Skeletal muscle satellite cell (primary cell): ENCODE measurements around the gene IGFBP5.

ENCODE experiments used
- H3K27me3 ChIP-seq: 2 replicates; pipeline ENCODE4 v1.7.0; 2013; ENCODE audit warnings: low read length; ENCODE audit not compliant: control insufficient read depth, insufficient read depth
- H3K36me3 ChIP-seq: 2 replicates; pipeline ENCODE4 v1.7.0; 2013; ENCODE audit warnings: mild to moderate bottlenecking, control low read depth, low read length; ENCODE audit not compliant: insufficient read depth
- H3K4me1 ChIP-seq: 2 replicates; pipeline ENCODE4 v1.7.0; 2013; ENCODE audit warnings: low read length; ENCODE audit not compliant: control insufficient read depth, insufficient read depth
- H3K4me2 ChIP-seq: 2 replicates; pipeline ENCODE4 v1.7.0; 2013; ENCODE audit warnings: mild to moderate bottlenecking, low read length
- H3K4me3 ChIP-seq: 2 replicates; pipeline ENCODE4 v1.7.0; 2013; ENCODE audit warnings: low read length
- H3K9ac ChIP-seq: 2 replicates; pipeline ENCODE4 v1.7.0; 2013; ENCODE audit warnings: mild to moderate bottlenecking, low read depth, low read length, moderate library complexity
- H3K9me3 ChIP-seq: replicated peaks from 2 replicates; pipeline ENCODE4 v1.7.0; 2013; ENCODE audit warnings: mild to moderate bottlenecking, control low read depth, low read length

Gene IGFBP5

DNA sequence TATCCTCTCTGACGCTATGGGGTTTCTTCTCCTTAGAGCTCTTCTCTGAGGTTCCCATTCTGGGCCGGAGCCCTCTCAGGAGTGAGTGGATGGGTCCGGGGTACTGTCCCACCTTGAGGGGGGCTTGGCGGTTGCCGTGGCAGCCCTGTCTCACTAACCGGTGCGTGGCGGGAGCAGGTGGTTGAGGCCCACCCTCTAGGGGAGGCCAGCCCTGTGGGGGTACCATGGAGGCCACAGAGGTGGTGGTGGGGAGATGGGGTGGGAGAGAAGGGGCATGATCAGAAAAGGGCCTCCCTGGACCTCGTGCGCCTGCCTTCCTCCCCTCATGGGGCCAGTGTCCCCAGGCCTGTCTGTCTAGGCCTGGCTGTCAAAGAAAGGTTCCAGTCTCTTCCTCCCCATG is 22.3 kb downstream of the IGFBP5 start:
- no peaks in the 10 kb centered on the region for H3K4me1 ChIP-seq
- no peak overlapping the region for H3K4me2 ChIP-seq
- no peaks in the 10 kb centered on the region for H3K36me3 ChIP-seq
- no peaks in the 10 kb centered on the region for H3K9me3 ChIP-seq
- no peak overlapping the region for H3K4me3 ChIP-seq
- H3K27me3 ChIP-seq = peaks cover 77% of the 10 kb centered on the region
- no peak overlapping the region for H3K9ac ChIP-seq

DNA sequence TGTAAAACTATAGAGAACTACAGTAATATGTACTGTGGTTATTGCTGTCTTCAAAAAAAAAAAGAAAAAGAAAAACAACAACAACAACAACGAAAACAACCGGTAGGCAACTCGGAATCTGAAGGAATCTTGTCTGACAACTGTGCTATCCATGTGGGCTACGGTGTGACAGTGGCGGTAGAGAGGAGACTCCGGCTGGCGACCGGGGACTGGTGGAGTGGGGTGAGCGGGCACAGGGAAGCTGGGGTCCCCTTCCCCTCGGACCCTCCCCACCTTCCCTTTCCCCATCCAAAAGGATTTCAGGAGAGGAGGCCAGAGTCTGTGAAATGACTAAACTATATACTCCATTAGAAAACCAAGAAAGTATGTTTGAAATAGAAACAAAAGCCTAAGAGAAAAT is 22.9 kb downstream of the IGFBP5 start:
- H3K9me3 ChIP-seq = no peaks in the 10 kb centered on the region
- no peak overlapping the region for H3K4me3 ChIP-seq
- no peak overlapping the region for H3K4me2 ChIP-seq
- no peaks in the 10 kb centered on the region for H3K4me1 ChIP-seq
- H3K9ac ChIP-seq = no peak overlapping the region
- no peaks in the 10 kb centered on the region for H3K36me3 ChIP-seq
- peaks cover 74% of the 10 kb centered on the region for H3K27me3 ChIP-seq

DNA sequence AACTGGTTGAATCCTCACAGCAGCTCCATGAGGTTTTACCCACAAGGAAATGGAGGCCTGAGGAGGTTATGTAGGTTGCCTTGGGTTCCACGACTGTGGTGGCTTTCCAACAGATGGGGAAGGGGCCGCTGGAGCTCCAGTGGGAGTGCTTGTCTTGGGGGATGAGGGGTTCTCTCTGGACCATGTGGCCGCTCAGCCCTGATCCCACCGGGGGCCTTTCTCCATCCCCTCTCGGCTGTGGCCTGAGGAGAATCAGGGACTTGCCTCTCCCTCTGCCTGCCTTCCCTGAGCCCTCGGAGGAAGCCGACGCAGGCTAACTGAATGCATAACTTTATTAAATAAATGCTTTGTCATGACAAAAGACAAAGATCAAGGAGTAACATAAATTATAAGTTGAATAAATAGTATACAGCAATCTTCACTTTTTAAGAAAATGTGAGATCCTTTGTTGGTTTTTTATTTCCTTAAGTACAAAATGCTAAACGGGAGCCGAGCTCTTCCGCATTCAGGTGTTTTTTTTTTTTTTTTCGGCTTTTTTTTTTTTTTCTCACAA is 23.5 kb downstream of the IGFBP5 start:
- no peaks in the 10 kb centered on the region for H3K9me3 ChIP-seq
- no peak overlapping the region for H3K4me3 ChIP-seq
- H3K4me1 ChIP-seq = no peaks in the 10 kb centered on the region
- no peak overlapping the region for H3K4me2 ChIP-seq
- H3K9ac ChIP-seq = no peak overlapping the region
- H3K27me3 ChIP-seq = peaks cover 68% of the 10 kb centered on the region
- no peaks in the 10 kb centered on the region for H3K36me3 ChIP-seq

GRCh38 chr2:216671081-216671411 is 24.3 kb downstream of the IGFBP5 start:
- Histone ChIP-seq H3K27me3 (peaks cover 63% of the 10 kb centered on the region), H3K36me3 (no peaks in the 10 kb centered on the region), H3K4me1 (no peaks in the 10 kb centered on the region), H3K9me3 (no peaks in the 10 kb centered on the region), H3K4me2 (no peak overlapping the region), H3K9ac (no peak overlapping the region), H3K4me3 (no peak overlapping the region)

DNA sequence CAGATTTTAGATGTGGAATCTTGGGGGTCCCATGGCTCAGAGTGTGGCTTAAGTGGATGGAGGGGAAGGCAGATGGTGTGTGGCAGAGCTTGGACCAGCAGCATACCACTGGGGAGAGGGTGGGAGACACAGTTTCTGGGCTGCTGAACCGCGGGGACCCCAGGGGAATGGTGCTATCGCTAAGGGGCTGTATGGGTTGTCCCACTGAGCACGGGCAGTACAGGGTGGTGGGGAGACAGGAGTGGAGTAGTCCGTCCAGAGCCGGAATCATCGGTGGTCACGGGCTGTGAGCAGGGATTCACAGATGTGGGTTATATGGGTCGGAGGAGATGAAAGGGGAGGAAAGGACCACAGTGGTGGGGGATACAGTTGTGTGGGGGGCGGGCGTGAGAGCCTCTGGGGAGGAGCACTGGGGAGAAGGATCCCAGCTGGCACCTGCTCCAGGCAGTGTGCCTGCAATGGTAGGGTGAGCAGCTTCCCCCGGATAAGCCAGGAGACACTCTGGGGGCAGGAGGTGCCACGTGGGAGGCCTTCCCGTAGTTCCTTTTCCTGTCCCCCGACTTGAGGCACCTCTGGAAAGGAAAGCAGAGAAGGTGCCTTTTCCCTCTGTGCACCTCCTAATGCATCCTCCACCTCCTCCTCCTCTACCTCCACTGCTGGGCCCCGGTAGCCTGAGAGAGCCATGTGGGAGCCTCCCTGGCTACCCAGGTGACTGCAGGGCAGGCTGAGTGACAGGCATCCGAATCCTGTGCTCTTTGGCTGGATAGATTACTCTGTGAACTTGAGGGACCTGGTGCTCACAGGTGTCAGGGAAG is 24.9 kb downstream of the IGFBP5 start:
- no peak overlapping the region for H3K9ac ChIP-seq
- H3K4me3 ChIP-seq = no peak overlapping the region
- peaks cover 57% of the 10 kb centered on the region for H3K27me3 ChIP-seq
- H3K36me3 ChIP-seq = no peaks in the 10 kb centered on the region
- no peaks in the 10 kb centered on the region for H3K9me3 ChIP-seq
- H3K4me2 ChIP-seq = no peak overlapping the region
- H3K4me1 ChIP-seq = no peaks in the 10 kb centered on the region

DNA sequence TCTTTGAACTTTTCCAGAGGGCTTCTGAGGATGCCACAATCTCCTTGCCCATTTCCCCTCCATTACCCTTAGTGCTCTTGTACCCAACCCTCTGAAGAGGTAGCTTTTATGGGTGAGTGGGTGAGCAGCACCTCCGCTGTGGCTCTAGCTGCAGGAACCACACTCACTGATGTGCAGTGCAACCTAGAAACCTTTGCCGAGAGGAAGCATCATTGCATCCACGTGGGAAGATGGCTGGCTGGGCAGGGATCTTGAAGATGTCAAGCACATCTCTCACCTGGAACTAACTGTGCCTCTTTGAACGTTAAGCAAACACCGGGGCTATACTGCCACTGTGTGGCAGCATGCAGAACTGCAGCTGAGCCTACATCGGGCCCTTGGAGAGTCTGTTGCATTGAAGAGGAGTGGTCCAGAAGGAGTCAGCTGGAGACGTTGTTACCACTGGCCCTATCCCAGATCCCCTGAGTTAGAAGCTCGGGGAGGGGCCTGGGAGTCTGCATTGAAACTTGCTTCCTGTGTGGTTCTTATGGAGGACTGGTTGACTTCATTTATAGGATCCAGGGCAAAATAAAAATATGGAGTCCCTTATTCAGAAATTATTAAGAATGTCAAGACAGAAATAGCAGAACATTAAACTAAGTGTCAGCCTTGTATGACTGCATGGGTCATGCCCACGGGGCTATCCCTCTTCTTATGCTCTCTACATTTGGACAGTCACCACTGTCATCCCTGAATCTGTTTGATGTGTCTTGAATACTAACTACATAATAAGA is 28.7 kb downstream of the IGFBP5 start:
- H3K9ac ChIP-seq = no peak overlapping the region
- H3K4me1 ChIP-seq = peaks cover 4% of the 10 kb centered on the region
- peaks cover 35% of the 10 kb centered on the region for H3K27me3 ChIP-seq
- no peaks in the 10 kb centered on the region for H3K9me3 ChIP-seq
- peaks cover 10% of the 10 kb centered on the region for H3K36me3 ChIP-seq
- H3K4me3 ChIP-seq = no peak overlapping the region
- no peak overlapping the region for H3K4me2 ChIP-seq

DNA sequence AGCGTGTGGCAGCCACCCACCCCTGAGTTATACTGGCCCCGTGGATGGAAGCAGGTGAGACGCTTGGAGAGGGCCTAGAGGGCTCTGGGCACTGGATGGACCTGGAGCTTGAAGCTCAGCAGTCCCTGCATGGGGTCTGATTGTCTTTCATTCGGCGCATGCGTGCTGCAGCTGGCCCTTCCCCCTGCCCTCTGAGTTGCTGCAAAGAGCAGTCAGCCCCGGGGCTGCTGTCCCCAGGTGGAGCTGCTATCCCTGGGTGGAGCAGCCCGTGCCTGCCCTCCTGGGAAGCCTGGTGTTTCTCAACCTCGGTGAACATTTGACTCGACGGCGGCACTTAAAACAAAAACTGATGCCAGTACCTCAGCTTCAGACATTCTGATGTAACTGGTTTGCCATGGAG is 29.6 kb downstream of the IGFBP5 start:
- Histone ChIP-seq H3K36me3 (peaks cover 11% of the 10 kb centered on the region), H3K9ac (no peak overlapping the region), H3K9me3 (no peaks in the 10 kb centered on the region), H3K4me2 (no peak overlapping the region), H3K27me3 (peaks cover 26% of the 10 kb centered on the region), H3K4me1 (peaks cover 4% of the 10 kb centered on the region), H3K4me3 (no peak overlapping the region)

DNA sequence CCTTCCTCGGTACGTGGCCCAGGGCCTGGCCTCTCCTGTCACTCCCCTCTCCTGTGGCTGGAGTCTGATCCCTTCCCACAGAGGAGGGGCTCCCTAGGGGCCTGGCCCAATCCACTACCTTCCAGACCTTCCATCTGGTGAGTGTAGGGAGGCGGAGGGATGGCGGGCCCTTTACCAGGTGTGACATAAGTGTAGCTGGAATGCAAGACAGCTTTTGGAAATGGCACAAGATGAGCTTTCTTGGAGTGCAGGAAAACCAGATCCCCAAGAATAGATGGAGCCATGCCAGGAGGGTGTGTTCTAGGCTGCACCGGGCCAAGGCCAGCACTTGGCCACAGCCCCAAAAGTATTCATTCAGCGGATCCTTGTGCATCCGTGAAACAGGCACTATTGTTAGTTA is 30.1 kb downstream of the IGFBP5 start:
- no peak overlapping the region for H3K4me2 ChIP-seq
- no peak overlapping the region for H3K4me3 ChIP-seq
- peaks cover 21% of the 10 kb centered on the region for H3K27me3 ChIP-seq
- H3K9ac ChIP-seq = no peak overlapping the region
- peaks cover 16% of the 10 kb centered on the region for H3K36me3 ChIP-seq
- peaks cover 4% of the 10 kb centered on the region for H3K4me1 ChIP-seq
- H3K9me3 ChIP-seq = no peaks in the 10 kb centered on the region

GRCh38 chr2:216664593-216665034 is 30.7 kb downstream of the IGFBP5 start:
- no peaks in the 10 kb centered on the region for H3K9me3 ChIP-seq
- no peak overlapping the region for H3K4me3 ChIP-seq
- no peak overlapping the region for H3K4me2 ChIP-seq
- peaks cover 20% of the 10 kb centered on the region for H3K36me3 ChIP-seq
- peaks cover 15% of the 10 kb centered on the region for H3K27me3 ChIP-seq
- H3K4me1 ChIP-seq = peaks cover 4% of the 10 kb centered on the region
- no peak overlapping the region for H3K9ac ChIP-seq

DNA sequence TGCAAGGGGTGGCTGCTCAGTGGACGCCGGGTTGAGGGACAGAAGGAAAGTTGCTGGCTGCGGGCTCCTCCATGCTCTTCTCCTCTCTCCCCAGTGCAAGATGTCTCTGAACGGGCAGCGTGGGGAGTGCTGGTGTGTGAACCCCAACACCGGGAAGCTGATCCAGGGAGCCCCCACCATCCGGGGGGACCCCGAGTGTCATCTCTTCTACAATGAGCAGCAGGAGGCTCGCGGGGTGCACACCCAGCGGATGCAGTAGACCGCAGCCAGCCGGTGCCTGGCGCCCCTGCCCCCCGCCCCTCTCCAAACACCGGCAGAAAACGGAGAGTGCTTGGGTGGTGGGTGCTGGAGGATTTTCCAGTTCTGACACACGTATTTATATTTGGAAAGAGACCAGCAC is 31.5 kb downstream of the IGFBP5 start:
- peaks cover 6% of the 10 kb centered on the region for H3K4me1 ChIP-seq
- H3K9me3 ChIP-seq = no peaks in the 10 kb centered on the region
- no peak overlapping the region for H3K4me2 ChIP-seq
- H3K9ac ChIP-seq = no peak overlapping the region
- H3K4me3 ChIP-seq = no peak overlapping the region
- peaks cover 22% of the 10 kb centered on the region for H3K36me3 ChIP-seq
- H3K27me3 ChIP-seq = peaks cover 9% of the 10 kb centered on the region

- Histone ChIP-seq H3K4me3 (no peak overlapping the region), H3K4me1 (peaks cover 9% of the 10 kb centered on the region), H3K27me3 (peaks cover 4% of the 10 kb centered on the region), H3K9ac (no peak overlapping the region), H3K36me3 (peaks cover 22% of the 10 kb centered on the region), H3K4me2 (no peak overlapping the region), H3K9me3 (no peaks in the 10 kb centered on the region)
Observed at GRCh38 chr2:216663106-216663505, 32.2 kb downstream of the IGFBP5 start.
